ENCODE measurements around the gene SVIL. TPM values are rescaled to one million over a fixed set of nuclear protein-coding genes. Genes with fewer than 3 reads are reported as not detected.

The SVIL gene
- total and polyA plus RNA-seq, 11 donors: 95.2 to 589 (median 355) TPM

GRCh38 chr10:29656451-29656992 is 21.8 kb upstream of the SVIL start:
- H3K36me3 ChIP-seq: peaks cover 0 to 16% (median 9%) of the 10 kb centered on the region in 9 donors
- DNase-seq: no peak
- peaks cover 0 to 32% (median 13%) of the 10 kb centered on the region in 12 donors for H3K4me1 ChIP-seq
- intact Hi-C loops (cut with DNase I): no loop called here
- no peak overlapping the region for H3K27ac ChIP-seq
- no peak for ATAC-seq
- TF ChIP-seq POLR2A (IDR thresholded peaks at IDR 0.05): no peak
- TF ChIP-seq, protein P1, sequence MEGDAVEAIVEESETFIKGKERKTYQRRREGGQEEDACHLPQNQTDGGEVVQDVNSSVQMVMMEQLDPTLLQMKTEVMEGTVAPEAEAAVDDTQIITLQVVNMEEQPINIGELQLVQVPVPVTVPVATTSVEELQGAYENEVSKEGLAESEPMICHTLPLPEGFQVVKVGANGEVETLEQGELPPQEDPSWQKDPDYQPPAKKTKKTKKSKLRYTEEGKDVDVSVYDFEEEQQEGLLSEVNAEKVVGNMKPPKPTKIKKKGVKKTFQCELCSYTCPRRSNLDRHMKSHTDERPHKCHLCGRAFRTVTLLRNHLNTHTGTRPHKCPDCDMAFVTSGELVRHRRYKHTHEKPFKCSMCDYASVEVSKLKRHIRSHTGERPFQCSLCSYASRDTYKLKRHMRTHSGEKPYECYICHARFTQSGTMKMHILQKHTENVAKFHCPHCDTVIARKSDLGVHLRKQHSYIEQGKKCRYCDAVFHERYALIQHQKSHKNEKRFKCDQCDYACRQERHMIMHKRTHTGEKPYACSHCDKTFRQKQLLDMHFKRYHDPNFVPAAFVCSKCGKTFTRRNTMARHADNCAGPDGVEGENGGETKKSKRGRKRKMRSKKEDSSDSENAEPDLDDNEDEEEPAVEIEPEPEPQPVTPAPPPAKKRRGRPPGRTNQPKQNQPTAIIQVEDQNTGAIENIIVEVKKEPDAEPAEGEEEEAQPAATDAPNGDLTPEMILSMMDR (IDR thresholded peaks at IDR 0.05): no peak
- peaks cover 0 to 9% (median 0%) of the 10 kb centered on the region in 12 donors for H3K9me3 ChIP-seq
- no peak overlapping the region for H3K4me3 ChIP-seq
- no peaks in the 10 kb centered on the region for H3K27me3 ChIP-seq
- WGBS, 4 donors: 78 to 87% (median 80%) methylated on average over 2 of the region's 2 CpGs

GRCh38 chr10:29652192-29652591 is 17.4 kb upstream of the SVIL start:
- peaks cover 0 to 9% (median 3%) of the 10 kb centered on the region in 9 donors for H3K36me3 ChIP-seq
- 96 to 98% (median 97%) methylated on average over 2 of the region's 2 CpGs for WGBS, 4 donors
- no peak overlapping the region for H3K27ac ChIP-seq
- peaks cover 0 to 25% (median 11%) of the 10 kb centered on the region in 12 donors for H3K4me1 ChIP-seq
- DNase-seq: no peak
- no peak overlapping the region for H3K4me3 ChIP-seq
- intact Hi-C loops (cut with DNase I): no loop called here
- H3K27me3 ChIP-seq: no peaks in the 10 kb centered on the region
- peaks cover 0 to 9% (median 0%) of the 10 kb centered on the region in 12 donors for H3K9me3 ChIP-seq
- TF ChIP-seq, protein P1 (IDR thresholded peaks at IDR 0.05): no peak
- no peak for TF ChIP-seq POLR2A (IDR thresholded peaks at IDR 0.05)
- ATAC-seq: no peak

- H3K27me3 ChIP-seq: no peaks in the 10 kb centered on the region
- ATAC-seq (no peak), DNase-seq (no peak)
- 84 to 97% (median 95%) methylated on average over 3 of the region's 3 CpGs for WGBS, 4 donors
- H3K27ac ChIP-seq: no peak overlapping the region
- peaks cover 0 to 5% (median 0%) of the 10 kb centered on the region in 9 donors for H3K36me3 ChIP-seq
- intact Hi-C loops (cut with DNase I): no loop called here
- H3K4me1 ChIP-seq: peaks cover 0 to 29% (median 14%) of the 10 kb centered on the region in 12 donors
- no peak for TF ChIP-seq POLR2A (IDR thresholded peaks at IDR 0.05)
- TF ChIP-seq, protein P1 (IDR thresholded peaks at IDR 0.05): no peak
- peaks cover 0 to 8% (median 0%) of the 10 kb centered on the region in 12 donors for H3K9me3 ChIP-seq
- H3K4me3 ChIP-seq: no peak overlapping the region
Measured at GRCh38 chr10:29651767-29652166, 17.0 kb upstream of the SVIL start.

DNA sequence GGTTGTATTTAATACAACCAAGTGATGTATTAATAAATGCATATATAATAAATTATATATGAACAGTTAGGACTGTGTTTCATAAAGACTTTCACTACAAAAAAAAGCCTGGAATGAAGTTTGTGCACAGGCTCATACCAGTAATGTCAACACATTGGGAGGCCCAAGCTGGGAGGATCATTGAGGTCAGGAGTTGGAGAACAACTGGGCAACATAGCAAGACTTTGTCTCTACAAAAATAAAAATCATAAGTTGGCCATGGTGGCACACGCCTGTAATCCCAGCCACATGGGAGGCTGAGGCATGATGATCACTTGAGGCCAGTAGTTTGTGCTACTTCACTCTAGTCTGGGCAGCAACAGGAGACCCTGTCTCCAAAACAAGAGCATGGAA is 15.8 kb upstream of the SVIL start:
- Histone ChIP-seq H3K4me1 (peaks cover 0 to 42% (median 20%) of the 10 kb centered on the region in 12 donors), H3K27ac (peak overlapping the region in 1 of 12 donors; percentile 86)

More for the DNA sequence above, 15.8 kb upstream of the SVIL start:
- WGBS, 4 donors: 92 to 100% (median 99%) methylated on average over 1 of the region's 1 CpG
- ATAC-seq (no peak), DNase-seq (no peak)
- intact Hi-C loops (cut with DNase I): no loop called here
- Histone ChIP-seq H3K27me3 (no peaks in the 10 kb centered on the region), H3K9me3 (no peaks in the 10 kb centered on the region), H3K4me3 (no peak overlapping the region), H3K36me3 (no peaks in the 10 kb centered on the region)
- no peak for TF ChIP-seq POLR2A (IDR thresholded peaks at IDR 0.05)
- TF ChIP-seq, protein P1 (IDR thresholded peaks at IDR 0.05): no peak

All from heart left ventricle (tissue), 16 donors.